A549 (cell line): ENCODE measurements around the gene CCDC126. TPM values are rescaled to one million over a fixed set of nuclear protein-coding genes. Genes with fewer than 3 reads are reported as not detected.

ENCODE experiments used
- ATAC-seq, 2 experiments: fragments of 200-7000 bp in 1 of 2; fragments of >200 bp in 1 of 2; cut with Nextera tagmentation in 1 of 2; cut with Tn5 transposase in 1 of 2; 3 replicates each; pipeline versions ENCODE4 v1.8.0 to v1.9.1; 2018 to 2020; ENCODE audit warnings: mild to moderate bottlenecking in 1 of 2, moderate library complexity in 1 of 2
- CTCF ChIA-PET: fragments of 300-600 bp; sonication (Branson Sonifier 250); formaldehyde crosslinking; extraction: SDS; loops from one replicate; lab custom pipeline; 2021; ENCODE audit warnings: antibody characterized with exemption, inconsistent platforms; lab: Yijun Ruan, JAX
- POLR2A ChIA-PET: fragments of 350-600 bp; formaldehyde crosslinking; extraction: SDS; loops from one replicate; lab custom pipeline; 2021; ENCODE audit warnings: antibody characterized with exemption, inconsistent platforms; lab: Yijun Ruan, JAX
- DNase-seq, 2 experiments: peaks; one replicate each; pipeline versions ENCODE4 v3.0.0 to v3.0.0-alpha.2; 2011 to 2016; ENCODE audit warnings: low read depth in 1 of 2, low spot score in 1 of 2
- FAIRE-seq: peaks from 2 replicates; lab custom pipeline; 2011; peaks lifted over from hg19 to GRCh38; lab: Jason Lieb, UNC
- H3K27ac ChIP-seq, 2 experiments: fragments of >200 bp; sonication (Bioruptor Twin); formaldehyde crosslinking; 3 replicates each; pipeline ENCODE4 v1.5.1; 2016 to 2017
- H3K4me1 ChIP-seq: fragments of >200 bp; sonication (Bioruptor Twin); formaldehyde crosslinking; 3 replicates; pipeline ENCODE4 v1.6.1; 2016
- H3K4me2 ChIP-seq: fragments of >200 bp; sonication (Bioruptor Twin); formaldehyde crosslinking; 3 replicates; pipeline ENCODE4 v1.6.1; 2016
- H3K4me3 ChIP-seq: fragments of >200 bp; sonication (Bioruptor Twin); formaldehyde crosslinking; 3 replicates; pipeline ENCODE4 v1.5.1; 2016
- H3K9me3 ChIP-seq: fragments of >200 bp; sonication (Bioruptor Twin); formaldehyde crosslinking; 3 replicates; pipeline ENCODE4 v1.6.1; 2016
- CBX2 ChIP-seq: fragments of 200-600 bp; sonication (generic); IDR thresholded peaks from 2 replicates; pipeline ENCODE4 v1.6.1; 2016; ENCODE audit warnings: low read depth, mild to moderate bottlenecking, borderline replicate concordance
- CBX8 ChIP-seq: fragments of 200-600 bp; sonication (generic); IDR thresholded peaks from 2 replicates; pipeline ENCODE4 v1.6.1; 2016
- CHD2 ChIP-seq: fragments of 150-350 bp; IDR thresholded peaks from 2 replicates; pipeline ENCODE4 v1.6.1; 2014; ENCODE audit warnings: low read length; ENCODE audit not compliant: partially characterized antibody
- EP300 ChIP-seq, 2 experiments: fragments of >200 bp; sonication (Bioruptor Twin); formaldehyde crosslinking; IDR thresholded peaks; 2 replicates in 1 of 2; 3 replicates in 1 of 2; pipeline ENCODE4 v1.6.1; 2016 to 2017
- FOSL2 ChIP-seq, 2 experiments: fragments of 450-650 bp in 1 of 2; fragments of >200 bp in 1 of 2; sonication (Bioruptor Twin) in 1 of 2; formaldehyde crosslinking; IDR thresholded peaks; 2 replicates each; pipeline versions ENCODE4 v1.5.0 to v1.6.1; 2016 to 2020; ENCODE audit warnings: mild to moderate bottlenecking in 1 of 2, moderate library complexity in 1 of 2
- HDAC2 ChIP-seq: fragments of 200-600 bp; sonication (generic); IDR thresholded peaks from 2 replicates; pipeline ENCODE4 v1.6.1; 2016
- HMGXB4 ChIP-seq: fragments of 250-450 bp; sonication (Bioruptor Pico); IDR thresholded peaks from 2 replicates; pipeline ENCODE4 v1.5.0; 2021; ENCODE audit warnings: mild to moderate bottlenecking, moderate library complexity, borderline replicate concordance
- JUN ChIP-seq, 2 experiments: fragments of >200 bp; sonication (Bioruptor Twin); formaldehyde crosslinking; IDR thresholded peaks; 2 replicates in 1 of 2; 3 replicates in 1 of 2; pipeline ENCODE4 v1.6.1; 2016 to 2017
- JUNB ChIP-seq: fragments of >200 bp; sonication (Bioruptor Twin); formaldehyde crosslinking; IDR thresholded peaks from 2 replicates; pipeline ENCODE4 v1.6.1; 2016
- KDM1A ChIP-seq: fragments of 200-600 bp; sonication (generic); IDR thresholded peaks from 2 replicates; pipeline ENCODE4 v1.6.1; 2016; ENCODE audit warnings: low read depth, mild to moderate bottlenecking
- KDM5A ChIP-seq: fragments of 200-600 bp; sonication (generic); IDR thresholded peaks from 2 replicates; pipeline ENCODE4 v1.6.1; 2016; ENCODE audit warnings: antibody characterized with exemption, mild to moderate bottlenecking
- MAFK ChIP-seq: fragments of 450-650 bp; IDR thresholded peaks from 2 replicates; pipeline ENCODE4 v1.6.1; 2014; ENCODE audit not compliant: partially characterized antibody
- MAZ ChIP-seq: fragments of 150-350 bp; IDR thresholded peaks from 2 replicates; pipeline ENCODE4 v1.6.1; 2014; ENCODE audit warnings: antibody characterized with exemption, low read depth, low read length, borderline replicate concordance
- MYC ChIP-seq: IDR thresholded peaks from 2 replicates; pipeline ENCODE4 v1.6.1; 2012; ENCODE audit warnings: mild to moderate bottlenecking, inconsistent platforms, low read length, improper control_type of control experiment, borderline replicate concordance
- NR3C1 ChIP-seq: fragments of >200 bp; sonication (Bioruptor Twin); formaldehyde crosslinking; IDR thresholded peaks from 3 replicates; pipeline ENCODE4 v1.6.1; 2017
- PHF8 ChIP-seq: fragments of 200-600 bp; sonication (generic); IDR thresholded peaks from 2 replicates; pipeline ENCODE4 v1.6.1; 2016; ENCODE audit warnings: low read depth, mild to moderate bottlenecking, antibody characterized with exemption, moderate library complexity, borderline replicate concordance
- RARB ChIP-seq: fragments of 250-450 bp; sonication (Bioruptor Pico); IDR thresholded peaks from 2 replicates; pipeline ENCODE4 v1.8.0; 2021; ENCODE audit warnings: mild to moderate bottlenecking, moderate library complexity
- REST ChIP-seq: fragments of 200-600 bp; sonication (generic); IDR thresholded peaks from 2 replicates; pipeline ENCODE4 v1.6.1; 2016; ENCODE audit warnings: antibody characterized with exemption, mild to moderate bottlenecking, moderate library complexity
- SMC3 ChIP-seq: fragments of >200 bp; sonication (Bioruptor Twin); formaldehyde crosslinking; IDR thresholded peaks from 3 replicates; pipeline ENCODE4 v1.6.1; 2018; ENCODE audit warnings: inconsistent platforms
- SREBF2 ChIP-seq: fragments of 450-650 bp; IDR thresholded peaks from 2 replicates; pipeline ENCODE4 v1.6.1; 2014; ENCODE audit warnings: mild to moderate bottlenecking, moderate library complexity
- TP53 ChIP-seq: fragments of 250-450 bp; sonication (Bioruptor Pico); IDR thresholded peaks from 2 replicates; pipeline ENCODE4 v1.5.0; 2021; ENCODE audit warnings: mild to moderate bottlenecking, moderate library complexity
- USF2 ChIP-seq: fragments of 450-650 bp; IDR thresholded peaks from 2 replicates; pipeline ENCODE4 v1.6.1; 2014; ENCODE audit warnings: antibody characterized with exemption
- ZC3H11A ChIP-seq: fragments of 450-650 bp; IDR thresholded peaks from 2 replicates; pipeline ENCODE4 v1.6.1; 2014; ENCODE audit warnings: antibody characterized with exemption, mild to moderate bottlenecking
- WGBS: methylation state at CpG from one replicate; pipeline ENCODE4 v1.1.6; 2017; ENCODE audit errors: missing lambda C conversion rate; 5-methylcytosine and 5-hydroxymethylcytosine counted together
- polyA plus RNA-seq, 4 experiments: library from polyadenylated mRNA; depleted of rRNA in 3 of 4; stranded (reverse); fragments of >200 nt; fragmentation: RNase III in 1 of 4; extraction: RNeasy Plus Mini Kit Qiagen cat#74134 plus additional on column Dnase treatment in 1 of 4; gene quantifications; 2 replicates in 3 of 4; 3 replicates in 1 of 4; pipeline ENCODE4 v1.2.3, GENCODE V29; 2011 to 2017

Gene CCDC126
- polyA plus RNA-seq, 2 of the 4 experiments (the other 2 are of a cell fraction) = 6.2 to 10.1 TPM

GRCh38 chr7:23619141-23619540, 22.0 kb downstream of the CCDC126 start (continued):
- TF ChIP-seq REST (no peak), TP53 (CRISPR knock-in tag) (no peak), FOSL2 (IDR thresholded peaks at IDR 0.05) (no peak), FOSL2 (CRISPR knock-in tag; IDR thresholded peaks at IDR 0.05) (no peak), PHF8 (no peak)

DNA sequence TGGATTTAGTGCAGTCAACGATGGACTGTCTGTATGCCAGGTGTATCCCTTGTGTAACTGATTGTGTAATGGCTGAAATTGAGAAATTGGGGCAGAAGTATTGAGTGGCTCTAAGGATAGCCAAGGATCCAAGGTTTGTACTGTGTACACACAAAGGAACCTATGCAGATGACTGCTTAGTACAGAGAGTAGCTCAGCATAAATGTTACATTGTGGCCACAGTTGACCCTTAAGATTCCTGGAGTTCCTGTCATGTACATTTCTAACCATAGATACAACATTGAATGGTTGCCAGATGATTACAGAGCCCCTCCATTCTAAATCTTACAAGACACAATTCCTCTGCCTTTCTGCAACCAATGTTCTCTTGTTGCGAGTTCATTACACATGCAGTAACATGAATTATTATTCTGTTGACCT, 25.3 kb downstream of the CCDC126 start:
- POLR2A ChIA-PET = no interaction called here
- ATAC-seq = no peak
- Histone ChIP-seq H3K9me3 (peaks cover 11% of the 10 kb centered on the region), H3K4me1 (no peaks in the 10 kb centered on the region), H3K4me3 (no peak overlapping the region), H3K4me2 (no peak overlapping the region), H3K27ac (no peak overlapping the region)
- TF ChIP-seq MYC = no peak
- TF ChIP-seq KDM5A = no peak
- TF ChIP-seq CBX8 = no peak
- no peak for TF ChIP-seq JUNB
- TF ChIP-seq SREBF2 = no peak
- no peak for DNase-seq
- FAIRE-seq = no peak
- CTCF ChIA-PET = no interaction called here
- WGBS = 69% methylated on average over 2 of the region's 2 CpGs

GRCh38 chr7:23628370-23628769, 31.2 kb downstream of the CCDC126 start:
- TF ChIP-seq REST = no peak
- TF ChIP-seq CBX2 = no peak
- no peak for TF ChIP-seq CHD2
- no peak for TF ChIP-seq EP300 (IDR thresholded peaks at IDR 0.05)
- no peak for TF ChIP-seq PHF8
- TF ChIP-seq KDM1A = no peak
- TF ChIP-seq MYC = no peak
- TF ChIP-seq ZC3H11A = no peak
- TF ChIP-seq SMC3 = no peak
- TF ChIP-seq KDM5A = no peak
- no peak for TF ChIP-seq HMGXB4 (CRISPR knock-in tag)
- TF ChIP-seq MAZ = no peak
- no peak for TF ChIP-seq RARB
- TF ChIP-seq MAFK = no peak
- TF ChIP-seq JUN (IDR thresholded peaks at IDR 0.05) = no peak
- TF ChIP-seq USF2 = no peak
- no peak for TF ChIP-seq NR3C1
- no peak for TF ChIP-seq HDAC2
- POLR2A ChIA-PET = no interaction called here

More at GRCh38 chr7:23628370-23628769, 31.2 kb downstream of the CCDC126 start:
- ATAC-seq = no peak
- Histone ChIP-seq H3K9me3 (no peaks in the 10 kb centered on the region), H3K4me1 (no peaks in the 10 kb centered on the region), H3K27ac (no peak overlapping the region), H3K4me2 (no peak overlapping the region), H3K4me3 (no peak overlapping the region)
- no peak for DNase-seq
- CTCF ChIA-PET = interaction anchor here (0.8 to 1.2 kb wide), 2 partner anchors 14 to 15 kb away, joined by 3 to 4 read pairs; no protein-coding TSS in a partner anchor
- FAIRE-seq = no peak
- WGBS = 55% methylated on average over 2 of the region's 2 CpGs
